Measurements from ENCODE around the gene TNFRSF1A. TPM values are rescaled to one million over a fixed set of nuclear protein-coding genes. Genes with fewer than 3 reads are reported as not detected.

The TNFRSF1A gene
- total and polyA plus RNA-seq, 12 donors, result 29.4 to 100 (median 39.2) TPM

DNA sequence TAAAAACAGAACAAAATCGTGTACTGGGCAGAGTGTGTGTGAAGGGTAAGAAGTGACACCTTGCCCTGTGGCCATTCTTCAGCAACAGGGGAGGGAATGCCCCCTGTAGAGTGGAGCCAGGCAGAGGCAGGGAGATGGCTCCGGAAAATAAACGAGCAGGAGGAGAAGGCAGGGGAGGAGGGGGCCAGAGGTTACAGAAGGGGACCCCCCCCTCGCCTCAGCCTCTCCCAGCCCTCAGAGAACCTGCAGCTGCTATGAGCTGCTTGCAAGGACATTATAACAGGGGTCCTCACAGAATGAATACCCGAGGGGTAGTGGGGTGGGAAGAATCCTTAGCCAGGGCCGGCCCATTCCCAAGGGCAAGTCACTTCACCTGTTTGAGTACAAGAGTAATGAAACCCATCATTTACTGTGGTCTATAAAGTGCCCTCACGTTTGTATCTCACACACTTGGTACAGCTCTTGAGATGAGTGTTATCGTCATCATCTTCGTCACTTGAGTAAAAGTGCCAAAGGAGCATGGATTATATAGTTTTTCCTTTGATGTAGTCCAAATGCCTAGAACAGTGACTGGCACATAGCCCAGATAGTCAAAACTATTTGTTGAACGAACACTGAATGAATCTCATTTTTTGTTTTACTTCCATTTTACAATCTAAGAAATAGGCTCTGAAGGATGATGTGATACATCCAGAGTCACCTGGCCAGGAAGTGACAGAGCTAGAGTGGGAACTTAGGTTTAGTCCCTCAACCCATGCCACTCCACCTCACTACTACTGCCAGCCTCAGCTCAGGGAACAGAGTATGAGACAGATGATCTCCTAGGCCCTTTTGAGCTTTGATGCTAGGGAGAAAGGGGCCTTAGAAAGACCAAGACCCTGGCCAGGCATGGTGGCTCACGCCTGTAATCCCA lies 19.0 kb upstream of the TNFRSF1A start:
- ATAC-seq, result no peak
- intact Hi-C loops (cut with DNase I), result no loop called here
- H3K36me3 ChIP-seq, result no peaks in the 10 kb centered on the region

DNA sequence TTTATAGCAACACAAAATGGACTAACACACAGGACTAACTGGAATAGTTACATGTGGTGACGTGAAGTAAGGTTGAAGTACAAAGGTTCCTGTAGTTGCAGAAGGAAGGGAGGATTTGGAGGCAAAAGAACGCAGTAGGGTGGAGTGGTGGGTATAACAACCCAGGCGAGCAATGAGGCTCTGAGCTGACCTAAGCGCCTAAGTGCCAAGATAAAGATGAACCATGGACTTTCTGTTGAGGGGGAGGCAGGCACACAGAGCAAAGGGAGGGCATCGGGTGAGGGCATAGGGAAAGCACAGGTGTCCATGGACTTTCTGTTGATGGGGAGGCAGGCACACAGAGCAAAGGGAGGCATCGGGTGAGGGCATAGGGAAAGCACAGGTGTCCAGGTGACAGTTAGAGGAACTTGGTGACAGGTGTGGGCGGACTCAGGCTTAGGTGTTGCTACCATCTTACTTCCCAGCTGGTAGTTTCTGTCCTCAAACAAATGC lies 18.2 kb upstream of the TNFRSF1A start:
- Histone ChIP-seq H3K27ac (no peak overlapping the region), H3K4me1 (peaks cover 0 to 75% (median 16%) of the 10 kb centered on the region in 9 donors), H3K36me3 (no peaks in the 10 kb centered on the region), H3K4me3 (no peak overlapping the region), H3K9me3 (no peaks in the 10 kb centered on the region), H3K27me3 (no peaks in the 10 kb centered on the region)
- intact Hi-C loops (cut with DNase I), result no loop called here
- TF ChIP-seq, protein P1, sequence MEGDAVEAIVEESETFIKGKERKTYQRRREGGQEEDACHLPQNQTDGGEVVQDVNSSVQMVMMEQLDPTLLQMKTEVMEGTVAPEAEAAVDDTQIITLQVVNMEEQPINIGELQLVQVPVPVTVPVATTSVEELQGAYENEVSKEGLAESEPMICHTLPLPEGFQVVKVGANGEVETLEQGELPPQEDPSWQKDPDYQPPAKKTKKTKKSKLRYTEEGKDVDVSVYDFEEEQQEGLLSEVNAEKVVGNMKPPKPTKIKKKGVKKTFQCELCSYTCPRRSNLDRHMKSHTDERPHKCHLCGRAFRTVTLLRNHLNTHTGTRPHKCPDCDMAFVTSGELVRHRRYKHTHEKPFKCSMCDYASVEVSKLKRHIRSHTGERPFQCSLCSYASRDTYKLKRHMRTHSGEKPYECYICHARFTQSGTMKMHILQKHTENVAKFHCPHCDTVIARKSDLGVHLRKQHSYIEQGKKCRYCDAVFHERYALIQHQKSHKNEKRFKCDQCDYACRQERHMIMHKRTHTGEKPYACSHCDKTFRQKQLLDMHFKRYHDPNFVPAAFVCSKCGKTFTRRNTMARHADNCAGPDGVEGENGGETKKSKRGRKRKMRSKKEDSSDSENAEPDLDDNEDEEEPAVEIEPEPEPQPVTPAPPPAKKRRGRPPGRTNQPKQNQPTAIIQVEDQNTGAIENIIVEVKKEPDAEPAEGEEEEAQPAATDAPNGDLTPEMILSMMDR (IDR thresholded peaks at IDR 0.05), result no peak
- 80 to 88% methylated on average over 7 of the region's 7 CpGs for WGBS, 2 donors
- DNase-seq (no peak), ATAC-seq (no peak)

More for the DNA sequence above, 19.0 kb upstream of the TNFRSF1A start:
- TF ChIP-seq, protein P1 (IDR thresholded peaks at IDR 0.05), result no peak
- WGBS, 2 donors, result 74 to 78% methylated on average over 11 of the region's 11 CpGs
- Histone ChIP-seq H3K27me3 (no peaks in the 10 kb centered on the region), H3K4me1 (peaks cover 0 to 69% (median 16%) of the 10 kb centered on the region in 9 donors), H3K9me3 (no peaks in the 10 kb centered on the region), H3K27ac (peak overlapping the region in 2 of 10 donors; percentile 12 to 31), H3K4me3 (no peak overlapping the region)
- no peak for DNase-seq

DNA sequence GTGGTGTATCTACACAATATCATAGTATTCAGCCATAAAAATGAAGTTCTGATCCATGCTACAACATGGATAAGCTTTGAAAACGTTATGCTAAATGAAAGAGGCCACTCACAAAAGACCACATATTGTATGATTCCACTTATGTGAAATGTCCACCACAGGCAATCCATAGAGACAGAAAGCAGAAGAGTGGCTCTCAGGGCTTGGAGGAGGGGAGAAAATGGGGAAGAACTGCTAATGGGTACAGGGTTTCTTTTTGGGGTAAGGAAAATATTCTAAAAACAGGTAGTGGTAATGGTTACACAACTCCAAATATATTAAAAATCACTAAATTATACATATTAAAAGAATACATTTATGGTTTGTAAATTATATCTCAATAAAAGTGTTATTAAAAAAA lies 17.0 kb upstream of the TNFRSF1A start:
- no peak for DNase-seq
- Histone ChIP-seq H3K9me3 (no peaks in the 10 kb centered on the region), H3K36me3 (no peaks in the 10 kb centered on the region), H3K27me3 (no peaks in the 10 kb centered on the region), H3K27ac (peak overlapping the region in 1 of 10 donors; percentile 52), H3K4me3 (no peak overlapping the region), H3K4me1 (peaks cover 0 to 68% (median 10%) of the 10 kb centered on the region in 9 donors)
- intact Hi-C loops (cut with DNase I), result no loop called here
- ATAC-seq, result no peak
- TF ChIP-seq, protein P1 (IDR thresholded peaks at IDR 0.05), result no peak
- 60 to 64% methylated on average over 1 of the region's 1 CpG for WGBS, 2 donors

DNA sequence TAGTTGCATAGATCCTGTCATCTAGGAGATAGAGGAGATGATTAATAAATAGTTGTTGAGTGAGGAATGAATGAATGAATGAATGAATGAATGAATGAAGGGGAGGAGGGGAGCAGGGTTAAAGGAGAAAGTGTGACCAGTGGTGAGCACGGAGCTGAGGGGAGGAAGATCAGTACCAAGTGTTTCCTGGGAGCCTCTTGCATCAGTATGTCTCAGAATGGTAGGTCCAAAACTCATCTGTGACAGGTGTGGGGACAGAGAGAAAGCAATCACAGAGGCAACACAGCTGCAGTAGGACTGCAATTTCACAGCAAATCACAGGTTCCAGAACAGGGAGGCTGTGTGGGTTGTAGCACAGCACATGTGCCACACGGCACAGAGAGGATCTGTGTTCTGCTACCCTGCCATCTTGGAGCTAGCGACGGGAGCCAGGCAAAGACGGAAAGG lies 14.5 kb upstream of the TNFRSF1A start:
- Histone ChIP-seq H3K9me3 (no peaks in the 10 kb centered on the region), H3K4me1 (peaks cover 0 to 65% (median 11%) of the 10 kb centered on the region in 9 donors), H3K36me3 (no peaks in the 10 kb centered on the region), H3K4me3 (no peak overlapping the region), H3K27me3 (no peaks in the 10 kb centered on the region), H3K27ac (no peak overlapping the region)
- 83 to 87% methylated on average over 5 of the region's 5 CpGs for WGBS, 2 donors
- TF ChIP-seq, protein P1 (IDR thresholded peaks at IDR 0.05), result no peak
- no peak for DNase-seq
- intact Hi-C loops (cut with DNase I), result no loop called here
- ATAC-seq, result no peak

Data from heart right ventricle (tissue), 16 donors.